Gastrocnemius medialis (tissue), 4 donors: Measurements from ENCODE around the gene CYB5R3. TPM values are rescaled to one million over a fixed set of nuclear protein-coding genes. Genes with fewer than 3 reads are reported as not detected.

ENCODE experiments used
- ATAC-seq, 2 donors: fragments of 150-250 bp; one replicate each; pipeline ENCODE4 v1.9.1; 2016
- DNase-seq, 2 donors: peaks; one replicate each; pipeline ENCODE4 v3.0.0-alpha.2; 2019
- H3K27ac ChIP-seq, 4 donors: fragments of 200-600 bp; sonication (generic); 1 replicate in 1 of 4; 2 replicates in 3 of 4; pipeline ENCODE4 v1.5.1; 2016 to 2018; ENCODE audit warnings: mild to moderate bottlenecking in 2 of 4, moderate library complexity in 1 of 4
- H3K27me3 ChIP-seq, 3 donors: fragments of 200-600 bp; sonication (generic) in 2 of 3; 1 replicate in 1 of 3; 2 replicates in 2 of 3; pipeline versions ENCODE4 v1.5.1 to v1.6.0; 2016 to 2019; ENCODE audit warnings: mild to moderate bottlenecking in 1 of 3, moderate library complexity in 1 of 3
- H3K36me3 ChIP-seq, 2 donors: fragments of 200-600 bp; sonication (generic) in 1 of 2; one replicate each; pipeline ENCODE4 v1.5.1; 2017 to 2018
- H3K4me1 ChIP-seq, 2 donors: fragments of 200-600 bp; sonication (generic) in 1 of 2; one replicate each; pipeline ENCODE4 v1.5.1; 2016 to 2017; ENCODE audit warnings: mild to moderate bottlenecking in 2 of 2
- H3K4me3 ChIP-seq, 4 donors: fragments of 200-600 bp; sonication (generic) in 3 of 4; 1 replicate in 1 of 4; 2 replicates in 3 of 4; pipeline ENCODE4 v1.5.1; 2016 to 2019; ENCODE audit warnings: mild to moderate bottlenecking in 2 of 4
- H3K9me3 ChIP-seq, 3 donors: fragments of 200-600 bp; sonication (generic) in 2 of 3; 1 replicate in 1 of 3; 2 replicates in 2 of 3; pipeline ENCODE4 v1.5.1; 2016 to 2019
- CTCF ChIP-seq, 5 experiments: fragments of 450-650 bp in 3 of 5; fragments of 200-600 bp in 2 of 5; sonication (generic) in 2 of 5; IDR thresholded peaks in 4 of 5; conservative IDR thresholded peaks in 1 of 5; 1 replicate in 4 of 5; 2 replicates in 1 of 5; pipeline ENCODE4 v1.5.1; 2016 to 2019; ENCODE audit warnings: antibody characterized with exemption in 5 of 5, mild to moderate bottlenecking in 3 of 5, moderate library complexity in 3 of 5
- POLR2A ChIP-seq, 2 donors: fragments of 450-650 bp; IDR thresholded peaks; one replicate each; pipeline ENCODE4 v1.6.1; 2017; ENCODE audit warnings: antibody characterized with exemption in 2 of 2, mild to moderate bottlenecking in 2 of 2, moderate library complexity in 2 of 2
- in situ Hi-C, 4 donors: fragments of 200-750 bp; cut with MboI; loops; one replicate each; pipeline versions ENCODE4 v1.15.0 to v1.8.0; 2017; ENCODE audit warnings: low sequenced_read_pairs in 4 of 4
- intact Hi-C: fragments of 100-400 bp; cut with DNase I; formaldehyde crosslinking; loops from one replicate; pipeline ENCODE4 v1.15.1; 2023; ENCODE audit warnings: low total_unique reads
- total RNA-seq, 4 donors: library from RNA; depleted of rRNA; stranded (reverse); fragments of >200 nt; gene quantifications; one replicate each; pipeline versions ENCODE4 v1.1.0 to v1.2.3, GENCODE V29; 2016

The CYB5R3 gene
- total RNA-seq, 4 donors from 2014 or later: 44.3 to 163 (median 105) TPM

DNA sequence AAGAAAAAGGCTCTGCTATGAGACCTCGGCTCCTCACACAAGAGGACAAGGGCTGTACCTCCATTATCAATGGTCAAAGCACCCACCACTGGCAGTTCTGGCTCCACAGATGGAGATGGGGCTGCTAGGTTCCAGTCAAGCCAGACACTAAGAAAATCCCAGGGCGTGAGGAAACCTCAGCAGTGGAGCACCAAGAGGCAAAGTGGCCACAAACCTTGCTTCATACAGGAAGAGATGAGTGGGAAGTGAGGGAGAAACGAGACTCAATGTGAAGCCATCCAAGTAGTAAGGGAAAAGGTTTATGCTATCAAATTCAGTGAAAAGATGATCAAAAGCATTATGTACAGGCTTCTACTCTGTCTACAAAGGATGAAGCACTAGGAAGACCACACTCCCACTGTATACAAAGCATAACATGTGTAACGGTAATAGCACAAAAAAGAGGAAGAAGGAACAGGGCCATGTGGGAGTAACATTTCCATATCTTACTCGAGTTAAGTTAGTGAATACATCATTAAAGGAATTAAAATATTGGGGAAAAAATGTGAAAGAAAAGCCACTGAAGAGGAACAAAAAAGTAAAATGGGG, 61.5 kb downstream of the CYB5R3 start:
- DNase-seq: no peak
- ATAC-seq: no peak
- no peaks in the 10 kb centered on the region for H3K4me1 ChIP-seq
- no peaks in the 10 kb centered on the region for H3K27me3 ChIP-seq
- H3K27ac ChIP-seq: no peak overlapping the region
- in situ Hi-C loops: no loop called here
- no peaks in the 10 kb centered on the region for H3K9me3 ChIP-seq
- peaks cover 0 to 75% of the 10 kb centered on the region in 2 donors for H3K36me3 ChIP-seq
- intact Hi-C loops: no loop called here
- TF ChIP-seq CTCF (IDR thresholded peaks at IDR 0.05 in 4 of 5, conservative IDR thresholded peaks at IDR 0.05 in 1 of 5): no peak
- no peak overlapping the region for H3K4me3 ChIP-seq

DNA sequence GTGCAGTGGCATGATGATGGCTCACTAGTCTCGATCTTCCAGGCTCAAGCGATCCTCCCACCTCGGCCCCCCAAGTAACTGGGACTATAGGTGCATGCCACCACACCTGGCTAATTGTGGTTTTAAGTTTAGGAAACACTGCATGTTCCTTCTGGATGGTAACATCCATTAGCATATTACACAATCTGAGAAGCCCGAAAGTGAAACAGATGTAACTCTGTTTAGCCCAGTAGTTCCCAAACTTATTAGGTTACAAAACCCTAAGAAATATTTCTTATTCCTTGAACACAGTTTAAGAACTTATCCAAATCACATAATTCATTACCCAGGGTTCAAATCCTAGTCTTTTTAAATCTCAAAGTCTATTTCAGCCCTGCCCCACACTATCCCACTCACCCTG, 62.8 kb downstream of the CYB5R3 start:
- no peaks in the 10 kb centered on the region for H3K27me3 ChIP-seq
- no peaks in the 10 kb centered on the region for H3K9me3 ChIP-seq
- TF ChIP-seq POLR2A (IDR thresholded peaks at IDR 0.05) (no peak), CTCF (IDR thresholded peaks at IDR 0.05 in 4 of 5, conservative IDR thresholded peaks at IDR 0.05 in 1 of 5) (no peak)
- ATAC-seq: no peak
- intact Hi-C loops (no loop called here), in situ Hi-C loops (no loop called here)
- H3K36me3 ChIP-seq: peaks cover 0 to 65% of the 10 kb centered on the region in 2 donors
- H3K27ac ChIP-seq: no peak overlapping the region
- H3K4me1 ChIP-seq: peaks cover 0 to 5% of the 10 kb centered on the region in 2 donors
- H3K4me3 ChIP-seq: no peak overlapping the region
- no peak for DNase-seq

- Histone ChIP-seq H3K27ac (no peak overlapping the region), H3K27me3 (no peaks in the 10 kb centered on the region), H3K4me1 (peaks cover 0 to 7% of the 10 kb centered on the region in 2 donors), H3K9me3 (no peaks in the 10 kb centered on the region), H3K36me3 (peaks cover 0 to 52% of the 10 kb centered on the region in 2 donors), H3K4me3 (no peak overlapping the region)
- ATAC-seq (no peak), DNase-seq (no peak)
- intact Hi-C loops (no loop called here), in situ Hi-C loops (no loop called here)
- TF ChIP-seq POLR2A (IDR thresholded peaks at IDR 0.05): no peak
- no peak for TF ChIP-seq CTCF (IDR thresholded peaks at IDR 0.05 in 4 of 5, conservative IDR thresholded peaks at IDR 0.05 in 1 of 5)
Measured at GRCh38 chr22:42585096-42585495, 64.1 kb downstream of the CYB5R3 start.

DNA sequence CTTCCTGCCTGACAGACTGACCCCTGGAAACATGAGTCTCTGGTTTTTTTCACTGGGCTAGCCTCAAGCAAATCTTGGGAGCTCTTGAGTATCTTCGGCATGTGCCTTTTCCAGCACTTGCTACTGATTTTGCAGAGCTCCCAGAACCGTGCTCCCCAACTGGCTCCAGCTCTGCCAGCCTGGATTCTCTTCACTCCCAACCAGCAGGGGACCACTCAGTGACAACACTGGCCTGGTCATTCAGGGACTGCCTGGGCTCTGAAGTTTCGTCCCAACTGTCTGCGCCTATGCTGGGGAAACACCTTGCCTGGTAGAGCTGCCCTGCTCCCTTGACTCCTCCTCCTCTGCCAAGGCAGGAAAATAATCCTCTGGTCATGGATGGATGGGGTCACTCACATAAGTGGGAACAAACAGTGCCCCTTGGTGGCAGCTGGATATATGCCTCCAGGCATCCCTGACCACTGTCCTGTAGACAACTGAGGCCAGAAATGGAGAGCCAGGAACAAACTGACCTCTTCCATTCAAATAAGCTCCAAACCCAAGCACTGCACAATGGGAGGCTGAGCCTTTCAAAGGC, 64.7 kb downstream of the CYB5R3 start:
- Histone ChIP-seq H3K27ac (no peak overlapping the region), H3K4me1 (peaks cover 0 to 7% of the 10 kb centered on the region in 2 donors), H3K9me3 (no peaks in the 10 kb centered on the region), H3K27me3 (no peaks in the 10 kb centered on the region), H3K36me3 (peaks cover 0 to 45% of the 10 kb centered on the region in 2 donors), H3K4me3 (no peak overlapping the region)
- no peak for ATAC-seq
- in situ Hi-C loops: no loop called here
- DNase-seq: no peak
- TF ChIP-seq CTCF (IDR thresholded peaks at IDR 0.05 in 4 of 5, conservative IDR thresholded peaks at IDR 0.05 in 1 of 5) (no peak), POLR2A (IDR thresholded peaks at IDR 0.05) (no peak)
- intact Hi-C loops: no loop called here
